ENCODE measurements around the gene CA4. TPM values are rescaled to one million over a fixed set of nuclear protein-coding genes. Genes with fewer than 3 reads are reported as not detected.

The CA4 gene
- total RNA-seq, 1 experiment from 2014 or later, result 6.7 TPM

DNA sequence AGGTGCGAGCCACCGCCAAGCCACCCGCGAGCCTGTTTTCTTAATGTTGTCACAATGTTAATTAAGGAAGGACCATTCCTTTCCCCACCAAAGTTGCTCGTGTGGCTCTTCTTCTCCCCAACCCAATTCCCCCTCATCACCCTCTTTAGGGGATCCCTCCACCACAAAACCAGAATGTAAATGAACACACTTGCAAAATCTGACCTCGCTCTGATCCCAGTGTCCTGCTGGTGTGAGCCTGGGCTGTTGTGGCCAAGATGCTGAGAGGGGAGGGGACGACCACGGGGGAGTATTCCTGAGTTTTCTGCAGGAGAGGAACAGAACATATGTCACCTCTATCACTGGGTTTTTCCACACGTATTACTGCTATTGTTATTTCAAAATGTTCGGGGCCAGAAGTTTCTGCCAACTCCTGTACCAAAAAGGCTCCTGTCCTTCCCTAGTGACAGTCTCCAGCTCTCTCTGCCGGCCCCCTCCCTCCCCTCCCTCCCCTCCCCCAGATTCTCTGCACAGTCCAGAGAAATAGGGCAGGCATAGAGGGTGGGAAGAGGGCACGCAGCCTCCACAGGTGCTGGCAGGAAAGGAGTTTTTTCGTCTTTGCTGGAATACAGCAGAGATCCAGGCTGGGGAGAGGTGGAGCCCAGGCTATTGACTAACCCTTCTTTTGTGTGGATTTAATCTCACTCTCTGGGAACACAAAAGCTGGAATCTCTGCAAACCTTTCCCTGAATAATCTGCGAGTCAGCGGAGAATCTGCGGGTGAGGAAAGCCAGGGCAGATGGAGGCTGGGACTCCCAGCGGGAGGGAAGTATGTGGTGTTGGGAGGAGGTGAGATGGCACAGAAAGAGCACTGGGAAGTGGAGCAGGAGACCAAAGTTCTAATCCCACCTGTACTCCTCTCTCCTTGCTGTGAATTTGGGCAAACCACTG lies 4.5 kb upstream of the CA4 start (continued):
- TF ChIP-seq MXD4 (CRISPR knock-in tag; IDR thresholded peaks at IDR 0.05; ENCODE audit: borderline replicate concordance) (no peak), SOX15 (CRISPR knock-in tag; IDR thresholded peaks at IDR 0.05) (no peak), CREM (CRISPR knock-in tag; IDR thresholded peaks at IDR 0.05) (no peak), RORB (CRISPR knock-in tag; IDR thresholded peaks at IDR 0.05) (no peak), EMX1 (CRISPR knock-in tag; IDR thresholded peaks at IDR 0.05) (no peak), HMGA2 (CRISPR knock-in tag; IDR thresholded peaks at IDR 0.05) (no peak)
- TF ChIP-seq, protein P1, sequence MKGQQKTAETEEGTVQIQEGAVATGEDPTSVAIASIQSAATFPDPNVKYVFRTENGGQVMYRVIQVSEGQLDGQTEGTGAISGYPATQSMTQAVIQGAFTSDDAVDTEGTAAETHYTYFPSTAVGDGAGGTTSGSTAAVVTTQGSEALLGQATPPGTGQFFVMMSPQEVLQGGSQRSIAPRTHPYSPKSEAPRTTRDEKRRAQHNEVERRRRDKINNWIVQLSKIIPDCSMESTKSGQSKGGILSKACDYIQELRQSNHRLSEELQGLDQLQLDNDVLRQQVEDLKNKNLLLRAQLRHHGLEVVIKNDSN (CRISPR knock-in tag; IDR thresholded peaks at IDR 0.05), result no peak

DNA sequence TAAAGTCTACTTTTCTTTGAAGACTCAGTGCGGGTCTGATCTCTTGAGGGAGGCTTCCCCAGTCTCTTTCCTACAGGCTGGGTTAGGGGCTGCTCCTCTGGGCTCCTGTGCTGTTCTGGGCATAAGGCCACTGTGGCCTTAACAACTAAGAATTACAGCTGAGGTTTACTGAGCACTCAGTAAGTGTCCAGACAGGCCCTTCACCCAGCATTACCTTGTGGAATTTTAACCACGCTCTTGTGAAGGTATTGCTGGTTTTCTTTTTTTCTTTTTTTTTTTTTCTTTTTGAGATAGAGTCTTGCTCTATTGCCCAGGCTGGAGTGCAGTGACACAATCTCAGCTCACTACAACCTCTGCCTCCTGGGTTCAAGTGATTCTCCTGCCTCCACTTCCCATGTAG lies 3.6 kb upstream of the CA4 start:
- CTCF ChIA-PET, result interaction anchor here (1.7 kb wide), 2 partner anchors 12 to 17 kb away, joined by 6 to 7 read pairs; no protein-coding TSS in a partner anchor
- Mint-ChIP-seq H3K27me3 (ENCODE audit: low read depth) (peaks cover 83% of the 10 kb centered on the region), H3K27ac (no peak overlapping the region), H3K36me3 (no peaks in the 10 kb centered on the region), H3K4me3 (no peak overlapping the region; the same call in 1 of the 2 replicates), H3K9me3 (no peaks in the 10 kb centered on the region), H3K4me1 (peaks cover 59% of the 10 kb centered on the region)
- ATAC-seq (no peak), DNase-seq (ENCODE audit: low spot score) (no peak)
- TF ChIP-seq JUN (CRISPR knock-in tag; IDR thresholded peaks at IDR 0.05), result no peak
- no peak for TF ChIP-seq ELF4 (CRISPR knock-in tag; IDR thresholded peaks at IDR 0.05; ENCODE audit: low read depth)
- TF ChIP-seq ZNF317 (CRISPR knock-in tag; IDR thresholded peaks at IDR 0.05; ENCODE audit: borderline replicate concordance, low read depth), result no peak
- TF ChIP-seq, protein P2, sequence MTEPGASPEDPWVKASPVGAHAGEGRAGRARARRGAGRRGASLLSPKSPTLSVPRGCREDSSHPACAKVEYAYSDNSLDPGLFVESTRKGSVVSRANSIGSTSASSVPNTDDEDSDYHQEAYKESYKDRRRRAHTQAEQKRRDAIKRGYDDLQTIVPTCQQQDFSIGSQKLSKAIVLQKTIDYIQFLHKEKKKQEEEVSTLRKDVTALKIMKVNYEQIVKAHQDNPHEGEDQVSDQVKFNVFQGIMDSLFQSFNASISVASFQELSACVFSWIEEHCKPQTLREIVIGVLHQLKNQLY (CRISPR knock-in tag; IDR thresholded peaks at IDR 0.05), result no peak
- TF ChIP-seq RORB (CRISPR knock-in tag; IDR thresholded peaks at IDR 0.05), result no peak
- no peak for TF ChIP-seq ZNF416 (CRISPR knock-in tag; IDR thresholded peaks at IDR 0.05)
- TF ChIP-seq ZNF423 (CRISPR knock-in tag; IDR thresholded peaks at IDR 0.05), result no peak
- TF ChIP-seq, protein P3, sequence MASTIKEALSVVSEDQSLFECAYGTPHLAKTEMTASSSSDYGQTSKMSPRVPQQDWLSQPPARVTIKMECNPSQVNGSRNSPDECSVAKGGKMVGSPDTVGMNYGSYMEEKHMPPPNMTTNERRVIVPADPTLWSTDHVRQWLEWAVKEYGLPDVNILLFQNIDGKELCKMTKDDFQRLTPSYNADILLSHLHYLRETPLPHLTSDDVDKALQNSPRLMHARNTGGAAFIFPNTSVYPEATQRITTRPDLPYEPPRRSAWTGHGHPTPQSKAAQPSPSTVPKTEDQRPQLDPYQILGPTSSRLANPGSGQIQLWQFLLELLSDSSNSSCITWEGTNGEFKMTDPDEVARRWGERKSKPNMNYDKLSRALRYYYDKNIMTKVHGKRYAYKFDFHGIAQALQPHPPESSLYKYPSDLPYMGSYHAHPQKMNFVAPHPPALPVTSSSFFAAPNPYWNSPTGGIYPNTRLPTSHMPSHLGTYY (CRISPR knock-in tag; IDR thresholded peaks at IDR 0.05), result no peak
- TF ChIP-seq TEAD1 (CRISPR knock-in tag; IDR thresholded peaks at IDR 0.05), result no peak
- TF ChIP-seq GTF2I (CRISPR knock-in tag; conservative IDR thresholded peaks at IDR 0.05), result no peak
- no peak for TF ChIP-seq ZNF396 (CRISPR knock-in tag; IDR thresholded peaks at IDR 0.05; ENCODE audit: borderline replicate concordance)
- TF ChIP-seq, protein P4, sequence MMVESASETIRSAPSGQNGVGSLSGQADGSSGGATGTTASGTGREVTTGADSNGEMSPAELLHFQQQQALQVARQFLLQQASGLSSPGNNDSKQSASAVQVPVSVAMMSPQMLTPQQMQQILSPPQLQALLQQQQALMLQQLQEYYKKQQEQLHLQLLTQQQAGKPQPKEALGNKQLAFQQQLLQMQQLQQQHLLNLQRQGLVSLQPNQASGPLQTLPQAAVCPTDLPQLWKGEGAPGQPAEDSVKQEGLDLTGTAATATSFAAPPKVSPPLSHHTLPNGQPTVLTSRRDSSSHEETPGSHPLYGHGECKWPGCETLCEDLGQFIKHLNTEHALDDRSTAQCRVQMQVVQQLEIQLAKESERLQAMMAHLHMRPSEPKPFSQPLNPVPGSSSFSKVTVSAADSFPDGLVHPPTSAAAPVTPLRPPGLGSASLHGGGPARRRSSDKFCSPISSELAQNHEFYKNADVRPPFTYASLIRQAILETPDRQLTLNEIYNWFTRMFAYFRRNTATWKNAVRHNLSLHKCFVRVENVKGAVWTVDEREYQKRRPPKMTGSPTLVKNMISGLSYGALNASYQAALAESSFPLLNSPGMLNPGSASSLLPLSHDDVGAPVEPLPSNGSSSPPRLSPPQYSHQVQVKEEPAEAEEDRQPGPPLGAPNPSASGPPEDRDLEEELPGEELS (CRISPR knock-in tag; IDR thresholded peaks at IDR 0.05), result no peak
- no peak for TF ChIP-seq ESRRA (CRISPR knock-in tag; IDR thresholded peaks at IDR 0.05; ENCODE audit: borderline replicate concordance)
- POLR2A ChIA-PET, result no interaction called here
